ENCODE results near the gene SFXN5. TPM values are rescaled to one million over a fixed set of nuclear protein-coding genes. Genes with fewer than 3 reads are reported as not detected.
A peak's percentile ranks its signal among the peaks of the same experiment; 100 is the strongest.

The SFXN5 gene
- total and polyA plus RNA-seq, 2 of the 4 experiments (the other 2 are of a cell fraction) = 8.6 to 17.0 TPM

DNA sequence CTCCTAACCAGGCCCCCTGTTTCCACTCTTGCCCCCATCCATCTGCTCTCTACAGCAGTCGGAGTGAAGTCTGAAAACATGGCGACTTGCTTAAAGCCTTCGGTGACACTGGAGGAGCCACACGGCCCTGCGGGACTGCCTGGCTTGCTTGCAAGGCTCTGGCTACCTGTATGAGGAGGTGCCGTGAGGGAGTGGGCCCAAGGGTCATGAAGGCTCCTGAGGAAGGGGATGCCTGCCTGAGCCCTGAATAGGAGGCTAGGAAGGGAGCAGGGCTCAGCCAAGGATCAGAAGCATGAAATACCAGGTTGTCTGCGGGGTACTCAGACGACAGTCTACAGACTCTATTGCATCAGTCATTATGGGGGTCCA, 78.8 kb downstream of the SFXN5 start:
- peak overlapping the region; percentile 57 for H2AK9ac ChIP-seq (replicated peaks; ENCODE audit: low read depth, low read length, poor library complexity)
- H3K27ac ChIP-seq (ENCODE audit: insufficient read depth, low read length) = no peak overlapping the region
- H2BK120ac ChIP-seq (ENCODE audit: low read depth, low read length) = no peak overlapping the region
- no peak overlapping the region for H3K18ac ChIP-seq (ENCODE audit: low read depth, low read length)
- BruUV-seq (replicated peaks) = no TSS peak
- H3K9me1 ChIP-seq (ENCODE audit: insufficient read depth, low read length) = 0 out of 2 replicates have a peak, but pooled peaks cover 2% of the 10 kb centered on the region
- no peaks in the 10 kb centered on the region for H3K9me3 ChIP-seq (ENCODE audit: control insufficient read depth, insufficient read depth, low read length)
- no peak overlapping the region for H3K4me2 ChIP-seq (ENCODE audit: low read depth, low read length)
- no peak overlapping the region for H3K9ac ChIP-seq (ENCODE audit: low read depth, low read length)
- no peak overlapping the region for H3K14ac ChIP-seq (replicated peaks; ENCODE audit: low read depth, low read length)
- H4K20me1 ChIP-seq (ENCODE audit: insufficient read depth, low read length) = no peaks in the 10 kb centered on the region; the same call in 1 of the 2 replicates
- no peaks in the 10 kb centered on the region for H3K79me1 ChIP-seq (ENCODE audit: low read depth in 1 of 2, low read length in 2 of 2)
- intact Hi-C loops (cut with micrococcal nuclease) = loop anchor here (1.0 to 5.0 kb wide), 4 partner anchors 79 to 185 kb away; partner anchors contain the start of gene SFXN5
- ChIA-PET POLR2A (ENCODE audit: unreplicated experiment) (no interaction called here), CTCF (interaction anchor here (0.7 to 1.5 kb wide), 2 partner anchors 98 to 150 kb away, joined by 3 read pairs; no protein-coding TSS in a partner anchor)
- no peak overlapping the region for H3K56ac ChIP-seq (ENCODE audit: extremely low read depth, insufficient read depth, low read length)
- ATAC-seq (ENCODE audit: low read depth) = no peak
- no peak overlapping the region for H3K23ac ChIP-seq (ENCODE audit: low read depth, low read length)
- TF ChIP-seq ELK1 (IDR thresholded peaks at IDR 0.05; ENCODE audit: borderline replicate concordance, low read depth, low read length) (no peak), BHLHE40 (IDR thresholded peaks at IDR 0.05; ENCODE audit: low read depth, low read length) (no peak), CEBPB (IDR thresholded peaks at IDR 0.05; ENCODE audit: low read depth, low read length) (no peak), RFX5 (IDR thresholded peaks at IDR 0.05; ENCODE audit: low read depth, low read length) (no peak), SMC3 (IDR thresholded peaks at IDR 0.05; ENCODE audit: low read depth, low read length) (no peak), MXI1 (IDR thresholded peaks at IDR 0.05; ENCODE audit: borderline replicate concordance, low read depth, low read length) (no peak), MAZ (IDR thresholded peaks at IDR 0.05; ENCODE audit: borderline replicate concordance, low read depth, low read length) (no peak), FOS (IDR thresholded peaks at IDR 0.05; ENCODE audit: low read depth, low read length) (no peak)
- TF ChIP-seq, protein P1, sequence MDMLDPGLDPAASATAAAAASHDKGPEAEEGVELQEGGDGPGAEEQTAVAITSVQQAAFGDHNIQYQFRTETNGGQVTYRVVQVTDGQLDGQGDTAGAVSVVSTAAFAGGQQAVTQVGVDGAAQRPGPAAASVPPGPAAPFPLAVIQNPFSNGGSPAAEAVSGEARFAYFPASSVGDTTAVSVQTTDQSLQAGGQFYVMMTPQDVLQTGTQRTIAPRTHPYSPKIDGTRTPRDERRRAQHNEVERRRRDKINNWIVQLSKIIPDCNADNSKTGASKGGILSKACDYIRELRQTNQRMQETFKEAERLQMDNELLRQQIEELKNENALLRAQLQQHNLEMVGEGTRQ (IDR thresholded peaks at IDR 0.05; ENCODE audit: low read depth, low read length) = no peak
- H2AK5ac ChIP-seq (ENCODE audit: low read depth, low read length) = peak overlapping the region; percentile 49; the same call in 1 of the 2 replicates
- H3K4ac ChIP-seq (ENCODE audit: low read depth, low read length) = no peak overlapping the region
- no peak overlapping the region for H3K4me3 ChIP-seq (ENCODE audit: insufficient read depth, low read depth, low read length)
- no peak overlapping the region for H2AFZ ChIP-seq (replicated peaks; ENCODE audit: low read length, poor library complexity)
- WGBS, 2 experiments (ENCODE audit: extremely low coverage in 2 of 2, insufficient read length in 1 of 2) = 60% methylated on average over 1 of the region's 8 CpGs; no CpG with 5 or more reads in 1 of the 2 experiments
- no peak overlapping the region for H2BK15ac ChIP-seq (ENCODE audit: low read depth, low read length)
- DNase-seq = no peak
- in situ Hi-C loops (cut with MboI; ENCODE audit: low sequenced_read_pairs) = no loop called here
- H3K36me3 ChIP-seq (ENCODE audit: control insufficient read depth, insufficient read depth, low read length) = peaks cover 3% of the 10 kb centered on the region; the same call in 1 of the 2 replicates
- no peak overlapping the region for H4K8ac ChIP-seq (ENCODE audit: low read depth in 2 of 2, low read length in 2 of 2)
- no peak overlapping the region for H2BK5ac ChIP-seq (ENCODE audit: low read depth, low read length, poor library complexity, severe bottlenecking)
- dilution Hi-C loops (cut with HindIII; ENCODE audit: low sequenced_read_pairs, unreplicated experiment) = no loop called here
- H4K5ac ChIP-seq (ENCODE audit: low read depth, low read length) = no peak overlapping the region
- H4K91ac ChIP-seq (ENCODE audit: insufficient read depth, low read depth, low read length) = no peak overlapping the region
- no peaks in the 10 kb centered on the region for H3K4me1 ChIP-seq (ENCODE audit: control insufficient read depth, insufficient read depth, low read length)
- H2BK20ac ChIP-seq (ENCODE audit: low read depth, low read length) = no peak overlapping the region
- H3K27me3 ChIP-seq (ENCODE audit: control insufficient read depth, insufficient read depth, low read length) = no peaks in the 10 kb centered on the region

All from IMR-90 (cell line).